VCaP (cell line): Measurements from ENCODE around the gene DOK7.

Experiments
- H3K27ac ChIP-seq: fragments of 450-650 bp; 2 replicates; pipeline ENCODE4 v1.5.1; 2017
- TF ChIP-seq, protein P1 (sequence below): fragments of 450-650 bp; conservative IDR thresholded peaks from 2 replicates; pipeline ENCODE4 v1.5.1; 2017; ENCODE audit warnings: mild to moderate bottlenecking, moderate library complexity

DOK7 gene

DNA sequence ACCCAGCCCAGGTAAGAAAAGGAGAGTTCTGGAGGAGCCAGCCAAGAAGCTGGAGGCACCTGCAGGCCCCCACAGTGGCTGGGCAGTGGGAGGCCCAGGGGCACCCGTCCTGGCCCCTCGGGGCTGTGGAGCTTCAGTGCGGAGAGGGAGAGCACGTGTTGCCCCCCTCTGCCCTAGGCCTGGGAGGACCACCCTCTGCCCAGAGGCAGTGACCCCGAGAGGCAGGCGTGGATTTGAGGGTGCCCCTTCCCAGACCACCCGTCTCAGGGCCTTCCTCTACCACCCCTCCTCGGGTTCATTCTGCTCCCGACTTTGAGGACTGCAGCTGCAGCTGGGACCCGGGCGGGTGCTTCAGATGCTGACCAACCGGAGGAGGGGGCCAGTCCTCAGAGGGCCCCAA, 33.5 kb upstream of the DOK7 start:
- no peak overlapping the region for H3K27ac ChIP-seq
- TF ChIP-seq, protein P1, sequence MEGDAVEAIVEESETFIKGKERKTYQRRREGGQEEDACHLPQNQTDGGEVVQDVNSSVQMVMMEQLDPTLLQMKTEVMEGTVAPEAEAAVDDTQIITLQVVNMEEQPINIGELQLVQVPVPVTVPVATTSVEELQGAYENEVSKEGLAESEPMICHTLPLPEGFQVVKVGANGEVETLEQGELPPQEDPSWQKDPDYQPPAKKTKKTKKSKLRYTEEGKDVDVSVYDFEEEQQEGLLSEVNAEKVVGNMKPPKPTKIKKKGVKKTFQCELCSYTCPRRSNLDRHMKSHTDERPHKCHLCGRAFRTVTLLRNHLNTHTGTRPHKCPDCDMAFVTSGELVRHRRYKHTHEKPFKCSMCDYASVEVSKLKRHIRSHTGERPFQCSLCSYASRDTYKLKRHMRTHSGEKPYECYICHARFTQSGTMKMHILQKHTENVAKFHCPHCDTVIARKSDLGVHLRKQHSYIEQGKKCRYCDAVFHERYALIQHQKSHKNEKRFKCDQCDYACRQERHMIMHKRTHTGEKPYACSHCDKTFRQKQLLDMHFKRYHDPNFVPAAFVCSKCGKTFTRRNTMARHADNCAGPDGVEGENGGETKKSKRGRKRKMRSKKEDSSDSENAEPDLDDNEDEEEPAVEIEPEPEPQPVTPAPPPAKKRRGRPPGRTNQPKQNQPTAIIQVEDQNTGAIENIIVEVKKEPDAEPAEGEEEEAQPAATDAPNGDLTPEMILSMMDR = no peak

DNA sequence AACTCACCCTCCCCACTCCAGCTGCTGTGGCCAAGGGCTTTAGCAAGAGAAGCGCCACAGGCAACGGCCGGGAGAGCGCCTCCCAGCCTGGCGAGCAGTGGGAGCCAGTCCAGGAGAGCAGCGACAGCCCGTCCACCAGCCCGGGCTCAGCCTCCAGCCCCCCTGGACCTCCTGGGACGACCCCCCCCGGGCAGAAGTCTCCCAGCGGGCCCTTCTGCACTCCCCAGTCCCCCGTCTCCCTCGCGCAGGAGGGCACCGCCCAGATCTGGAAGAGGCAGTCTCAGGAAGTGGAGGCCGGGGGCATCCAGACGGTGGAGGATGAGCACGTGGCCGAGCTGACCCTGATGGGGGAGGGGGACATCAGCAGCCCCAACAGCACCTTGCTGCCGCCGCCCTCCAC, 32.6 kb upstream of the DOK7 start:
- TF ChIP-seq, protein P1 = no peak
- H3K27ac ChIP-seq = no peak overlapping the region

DNA sequence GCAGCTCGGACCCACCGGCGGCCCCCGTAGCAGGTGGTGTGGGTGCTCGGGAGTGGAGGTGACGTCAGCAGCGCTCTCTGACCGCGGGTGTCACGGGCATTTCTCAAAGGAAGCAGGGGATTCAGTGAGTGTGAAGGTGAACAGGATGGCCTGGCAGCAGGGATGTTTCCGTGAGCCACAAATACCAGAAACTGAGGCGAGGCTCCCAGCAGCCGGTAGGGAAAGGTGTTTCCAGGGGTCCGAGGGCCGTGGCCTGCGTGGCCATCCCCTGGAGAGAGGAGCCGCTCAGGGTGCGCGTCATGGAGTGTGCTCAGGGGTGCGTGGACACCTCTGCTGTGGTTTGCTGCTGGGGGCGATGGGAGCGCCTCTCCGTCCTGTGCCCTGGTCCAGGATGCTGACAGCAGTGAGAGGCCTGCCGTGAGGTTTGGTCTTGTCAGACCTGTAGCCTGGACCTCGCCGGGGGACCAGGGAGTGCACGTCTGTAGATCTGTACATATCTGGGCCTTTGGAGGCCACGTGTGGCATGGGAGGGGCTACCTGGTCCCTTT, 31.6 kb upstream of the DOK7 start:
- H3K27ac ChIP-seq = no peak overlapping the region
- TF ChIP-seq, protein P1 = no peak

DNA sequence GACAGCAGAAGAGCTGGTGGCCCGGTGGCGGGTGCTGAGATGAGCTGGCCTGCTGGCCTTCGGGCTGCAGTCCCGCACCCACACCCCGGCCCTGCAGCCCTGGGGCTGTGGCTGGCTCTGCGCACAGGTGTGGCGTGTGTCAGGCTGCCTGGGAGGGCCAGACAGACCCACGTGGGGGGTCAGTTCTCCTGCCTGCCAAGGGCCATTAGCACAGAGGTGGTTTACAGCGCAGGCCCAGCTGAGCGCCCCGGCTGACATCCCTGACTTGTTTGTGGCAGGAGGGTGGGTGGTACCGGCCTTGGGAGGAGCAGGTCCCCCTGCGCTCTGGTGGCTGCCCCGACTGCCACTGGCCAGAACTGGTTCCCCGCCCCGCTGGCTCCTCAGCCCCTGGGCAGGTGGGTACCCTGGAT, 30.7 kb upstream of the DOK7 start:
- TF ChIP-seq, protein P1 = no peak
- no peak overlapping the region for H3K27ac ChIP-seq

DNA sequence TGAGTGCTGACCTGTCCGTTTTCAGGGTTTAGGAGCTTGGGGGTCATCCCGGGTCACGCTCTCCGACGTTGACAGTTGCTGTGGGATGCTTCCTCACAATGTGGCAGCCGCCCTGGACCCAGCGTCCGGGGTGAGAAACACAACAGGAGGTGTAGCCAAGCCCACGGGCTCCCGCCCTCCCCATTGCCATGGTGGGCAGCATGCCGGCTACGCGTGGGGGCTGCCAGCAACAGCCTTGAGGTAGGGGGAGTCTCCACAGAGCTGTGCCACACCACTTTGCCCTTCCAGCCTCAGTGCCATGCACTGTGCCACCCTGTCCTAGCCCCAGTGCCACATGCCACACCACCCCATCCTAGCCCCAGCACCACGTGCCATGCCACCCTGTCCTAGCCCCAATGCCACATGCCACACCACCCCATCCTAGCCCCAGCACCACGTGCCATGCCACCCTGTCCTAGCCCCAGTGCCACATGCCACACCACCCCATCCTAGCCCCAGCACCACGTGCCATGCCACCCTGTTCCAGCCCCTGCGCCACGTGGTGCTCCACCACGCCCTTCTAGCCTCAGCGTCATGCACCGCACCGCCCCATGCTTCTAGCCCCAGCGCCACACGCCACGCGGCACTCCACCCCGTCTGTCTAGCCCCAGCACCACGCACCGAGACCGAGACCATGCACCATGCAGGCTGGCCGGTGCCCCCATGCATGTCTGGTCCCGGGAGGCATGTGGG, 29.8 kb upstream of the DOK7 start:
- TF ChIP-seq, protein P1 = no peak
- H3K27ac ChIP-seq = no peak overlapping the region

DNA sequence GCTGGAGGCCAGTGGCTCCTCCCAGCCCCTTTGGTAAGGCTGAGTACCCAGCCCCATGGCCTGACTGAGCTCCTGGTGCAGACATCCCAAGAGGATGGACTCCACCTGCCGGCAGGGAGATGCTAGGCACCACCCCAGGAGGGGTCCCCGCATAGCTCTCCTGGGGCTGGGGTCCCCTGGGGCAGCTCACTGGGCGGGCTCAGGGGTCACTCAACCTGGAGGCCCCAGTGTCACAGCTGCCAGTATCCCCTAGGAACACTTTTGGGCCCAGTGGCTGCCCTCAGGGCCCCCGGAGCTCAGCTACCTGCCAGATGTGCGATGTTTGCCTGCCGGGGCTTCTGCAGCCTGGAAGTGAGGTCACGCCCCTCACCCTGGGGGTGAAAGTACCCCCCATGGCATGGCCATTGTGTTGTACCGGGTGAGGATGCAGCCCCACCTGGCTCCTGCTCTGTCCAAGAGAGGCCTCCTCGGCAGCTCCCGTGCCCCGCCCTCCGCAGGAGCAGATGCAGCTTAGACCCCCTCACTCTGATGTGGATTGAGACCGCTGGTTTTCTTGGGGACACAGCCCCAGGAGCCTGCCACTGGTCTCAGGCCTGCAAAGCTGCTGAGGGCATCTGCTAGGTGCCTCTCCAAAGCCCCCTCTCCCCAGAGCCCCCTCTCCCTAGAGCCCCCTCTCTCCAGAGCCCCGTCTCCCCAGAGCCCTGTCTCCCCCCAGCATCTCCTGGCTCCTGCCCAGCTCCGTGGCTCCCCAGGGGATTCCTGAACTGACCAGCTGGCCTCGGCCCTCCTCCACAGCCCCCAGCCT, 28.0 kb upstream of the DOK7 start:
- TF ChIP-seq, protein P1 = no peak
- H3K27ac ChIP-seq = no peak overlapping the region

DNA sequence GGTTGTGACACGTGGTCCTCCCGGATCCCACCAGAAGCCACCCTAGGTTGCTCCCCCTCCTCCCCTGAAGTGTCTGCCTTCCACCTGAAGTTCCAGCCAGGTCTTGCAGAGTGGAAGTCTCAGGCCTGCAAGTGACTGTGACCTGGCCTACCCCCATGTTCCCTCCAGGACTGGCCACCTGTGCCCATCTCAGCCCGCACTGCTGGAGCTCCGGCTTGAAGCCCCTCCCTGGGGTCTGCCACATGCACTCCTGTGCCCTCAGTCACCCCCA, 27.5 kb upstream of the DOK7 start:
- no peak overlapping the region for H3K27ac ChIP-seq
- TF ChIP-seq, protein P1 = no peak
